BJ (cell line): ENCODE results near the gene XXYLT1. TPM values are rescaled to one million over a fixed set of nuclear protein-coding genes. Genes with fewer than 3 reads are reported as not detected.

Experiments
- CTCF ChIA-PET: fragments of 350-600 bp; formaldehyde crosslinking; extraction: SDS; loops from one replicate; lab custom pipeline; 2021; ENCODE audit warnings: antibody characterized with exemption, inconsistent platforms; lab: Yijun Ruan, JAX
- POLR2A ChIA-PET: fragments of 300-600 bp; sonication (Branson Sonifier 250); formaldehyde crosslinking; extraction: SDS; loops from one replicate; lab custom pipeline; 2021; ENCODE audit warnings: antibody characterized with exemption; lab: Charles Lee
- DNase-seq: peaks from one replicate; pipeline ENCODE4 v3.0.0-alpha.2; 2011; ENCODE audit warnings: low read depth
- H3K27me3 ChIP-seq: 2 replicates; pipeline ENCODE4 v1.6.0; 2011; ENCODE audit warnings: low read length; ENCODE audit not compliant: control insufficient read depth, insufficient read depth
- H3K36me3 ChIP-seq: 2 replicates; pipeline ENCODE4 v1.5.1; 2011; ENCODE audit warnings: low read length; ENCODE audit not compliant: control insufficient read depth, insufficient read depth
- H3K4me3 ChIP-seq: 2 replicates; pipeline ENCODE4 v1.5.1; 2011; ENCODE audit warnings: low read depth, mild to moderate bottlenecking, control low read depth, low read length
- CTCF ChIP-seq: IDR thresholded peaks from 2 replicates; pipeline ENCODE4 v1.5.1; 2011; ENCODE audit warnings: low read depth, mild to moderate bottlenecking, control low read depth, inconsistent platforms, low read length, moderate library complexity; ENCODE audit not compliant: insufficient read depth
- polyA plus RNA-seq: library from polyadenylated mRNA; depleted of rRNA; stranded (reverse); fragments of >200 nt; gene quantifications from 2 replicates; pipeline ENCODE4 v1.2.3, GENCODE V29; 2011

XXYLT1 gene
- polyA plus RNA-seq, 1 experiment: 33.5 TPM

- Histone ChIP-seq H3K27me3 (no peaks in the 10 kb centered on the region), H3K36me3 (no peaks in the 10 kb centered on the region; the same call in 1 of the 2 replicates), H3K4me3 (no peak overlapping the region)
- DNase-seq: no peak
- ChIA-PET POLR2A (no interaction called here), CTCF (interaction anchor here (0.7 kb wide), 1 partner anchor 21 kb away, joined by 3 read pairs; no protein-coding TSS in a partner anchor)
- no peak for TF ChIP-seq CTCF
Measured at GRCh38 chr3:195248281-195248680, 22.7 kb downstream of the XXYLT1 start.

GRCh38 chr3:195247863-195248189, 23.1 kb downstream of the XXYLT1 start:
- DNase-seq: no peak
- no peaks in the 10 kb centered on the region; the same call in 1 of the 2 replicates for H3K36me3 ChIP-seq
- ChIA-PET POLR2A (no interaction called here), CTCF (no interaction called here)
- H3K4me3 ChIP-seq: no peak overlapping the region
- H3K27me3 ChIP-seq: no peaks in the 10 kb centered on the region
- no peak for TF ChIP-seq CTCF

GRCh38 chr3:195247086-195247862, 23.7 kb downstream of the XXYLT1 start:
- ChIA-PET POLR2A (no interaction called here), CTCF (no interaction called here)
- no peak for TF ChIP-seq CTCF
- Histone ChIP-seq H3K27me3 (no peaks in the 10 kb centered on the region), H3K36me3 (no peaks in the 10 kb centered on the region; the same call in 1 of the 2 replicates), H3K4me3 (no peak overlapping the region)
- DNase-seq: no peak

GRCh38 chr3:195246581-195246995, 24.4 kb downstream of the XXYLT1 start:
- POLR2A ChIA-PET: no interaction called here
- CTCF ChIA-PET: no interaction called here
- Histone ChIP-seq H3K36me3 (no peaks in the 10 kb centered on the region; the same call in 1 of the 2 replicates), H3K27me3 (no peaks in the 10 kb centered on the region), H3K4me3 (no peak overlapping the region)
- no peak for DNase-seq
- no peak for TF ChIP-seq CTCF

DNA sequence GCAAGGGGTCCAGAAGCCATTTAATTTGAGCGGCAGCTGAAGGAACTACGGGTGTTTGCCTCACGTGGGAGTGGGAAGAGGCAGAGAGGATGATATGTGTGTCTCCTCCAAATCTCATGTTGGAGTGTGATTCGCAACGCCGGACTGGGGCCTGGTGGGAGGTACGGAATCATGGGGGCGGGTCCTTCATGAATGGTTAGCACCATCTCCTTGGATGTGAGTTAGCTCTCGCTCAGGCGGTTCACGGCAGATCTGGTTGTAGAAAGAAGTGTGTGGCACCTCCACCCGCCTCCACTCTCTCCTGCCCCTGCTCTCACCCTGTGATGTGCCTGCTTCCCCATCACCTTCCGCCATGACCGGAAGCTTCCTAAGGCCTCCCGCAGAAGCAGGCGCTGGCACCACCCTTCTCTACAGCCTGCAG, 25.4 kb downstream of the XXYLT1 start:
- ChIA-PET POLR2A (no interaction called here), CTCF (no interaction called here)
- no peak for DNase-seq
- H3K27me3 ChIP-seq: no peaks in the 10 kb centered on the region
- H3K4me3 ChIP-seq: no peak overlapping the region
- no peak for TF ChIP-seq CTCF
- no peaks in the 10 kb centered on the region; the same call in 1 of the 2 replicates for H3K36me3 ChIP-seq
